B cell (primary cell): ENCODE results near the gene PIGW. TPM values are rescaled to one million over a fixed set of nuclear protein-coding genes. Genes with fewer than 3 reads are reported as not detected.

Experiments
- ATAC-seq: fragments of 200-7000 bp; cut with Tn5 transposase; one replicate; pipeline ENCODE4 v1.10.0; 2021; ENCODE audit warnings: low read depth, mild to moderate bottlenecking, moderate number of reproducible peaks, moderate library complexity
- CTCF ChIA-PET: fragments of 350-600 bp; sonication (Branson Sonifier 250); formaldehyde crosslinking; loops from one replicate; lab custom pipeline; 2021; ENCODE audit warnings: antibody characterized with exemption, inconsistent platforms; lab: Charles Lee
- POLR2A ChIA-PET: fragments of 350-600 bp; sonication (Branson Sonifier 250); formaldehyde crosslinking; loops from one replicate; lab custom pipeline; 2021; ENCODE audit warnings: antibody characterized with exemption; lab: Charles Lee
- DNase-seq: peaks from one replicate; pipeline ENCODE4 v3.0.0; 2013
- H2AFZ ChIP-seq: 2 replicates; pipeline ENCODE4 v1.6.1; 2012; ENCODE audit warnings: mild to moderate bottlenecking, low read depth, low read length; ENCODE audit not compliant: insufficient read depth, poor library complexity, severe bottlenecking
- H3K27ac ChIP-seq, 2 donors: 1 replicate in 1 of 2; 2 replicates in 1 of 2; pipeline ENCODE4 v1.5.1; 2012 to 2013; ENCODE audit warnings: low read length in 2 of 2, mild to moderate bottlenecking in 2 of 2, moderate library complexity in 1 of 2
- H3K27me3 ChIP-seq, 4 experiments: fragments of 200-600 bp in 1 of 4; sonication (generic) in 1 of 4; replicated peaks in 1 of 4; 1 replicate in 2 of 4; 2 replicates in 2 of 4; pipeline versions ENCODE4 v1.6.1 to v1.7.0; 2013 to 2016; ENCODE audit warnings: low read length in 3 of 4, mild to moderate bottlenecking in 2 of 4, mixed read lengths in 1 of 4, moderate library complexity in 1 of 4; ENCODE audit not compliant: insufficient read depth in 4 of 4, control insufficient read depth in 3 of 4; ENCODE audit errors: control extremely low read depth in 1 of 4
- H3K36me3 ChIP-seq, 2 experiments: replicated peaks in 1 of 2; 1 replicate in 1 of 2; 2 replicates in 1 of 2; pipeline versions ENCODE4 v1.6.1 to v1.7.1; 2013; ENCODE audit warnings: low read length in 1 of 2; ENCODE audit not compliant: insufficient read depth in 2 of 2, control insufficient read depth in 1 of 2; ENCODE audit errors: control extremely low read depth in 1 of 2, extremely low read depth in 1 of 2
- H3K4me1 ChIP-seq, 2 donors: fragments of 200-600 bp in 1 of 2; sonication (generic) in 1 of 2; 1 replicate in 1 of 2; 2 replicates in 1 of 2; pipeline versions ENCODE4 v1.5.1 to v1.6.1; 2013 to 2017; ENCODE audit warnings: low read length in 2 of 2; ENCODE audit not compliant: control insufficient read depth in 2 of 2, insufficient read depth in 2 of 2
- H3K4me2 ChIP-seq: replicated peaks from 2 replicates; pipeline ENCODE3; 2012; ENCODE audit warnings: mild to moderate bottlenecking, low read depth, low read length; ENCODE audit not compliant: poor library complexity, severe bottlenecking
- H3K4me3 ChIP-seq, 5 experiments: fragments of 200-600 bp in 1 of 5; sonication (generic) in 1 of 5; 1 replicate in 3 of 5; 2 replicates in 2 of 5; pipeline versions ENCODE4 v1.5.1 to v1.7.0; 2011 to 2016; ENCODE audit warnings: low read length in 4 of 5, mild to moderate bottlenecking in 4 of 5, low read depth in 2 of 5, control low read depth in 1 of 5, moderate library complexity in 1 of 5; ENCODE audit not compliant: insufficient read depth in 1 of 5; ENCODE audit errors: control extremely low read depth in 1 of 5, extremely low read depth in 1 of 5
- H3K79me2 ChIP-seq: fragments of 200-600 bp; sonication (generic); one replicate; pipeline ENCODE4 v1.6.0; 2016; ENCODE audit warnings: low read length; ENCODE audit not compliant: control insufficient read depth, insufficient read depth
- H3K9ac ChIP-seq: fragments of 200-600 bp; sonication (generic); 2 replicates; pipeline ENCODE4 v1.6.1; 2017; ENCODE audit warnings: mild to moderate bottlenecking, low read length, moderate library complexity
- H3K9me3 ChIP-seq, 3 donors: one replicate each; pipeline versions ENCODE4 v1.6.1 to v1.7.1; 2013; ENCODE audit warnings: low read length in 2 of 3; ENCODE audit not compliant: control insufficient read depth in 2 of 3, insufficient read depth in 1 of 3; ENCODE audit errors: control extremely low read depth in 1 of 3
- H4K20me1 ChIP-seq: 2 replicates; pipeline ENCODE4 v1.6.0; 2012; ENCODE audit warnings: mild to moderate bottlenecking, low read length; ENCODE audit not compliant: insufficient read depth, control insufficient read depth, poor library complexity, severe bottlenecking
- H3K27ac Mint-ChIP-seq: one replicate; pipeline ENCODE4 v1.8.0; 2021; ENCODE audit warnings: mixed read lengths
- H3K27me3 Mint-ChIP-seq: one replicate; pipeline ENCODE4 v1.8.0; 2021; ENCODE audit warnings: mixed read lengths
- H3K4me1 Mint-ChIP-seq: one replicate; pipeline ENCODE4 v1.8.0; 2021; ENCODE audit warnings: mixed read lengths
- H3K4me3 Mint-ChIP-seq: one replicate; pipeline ENCODE4 v1.8.0; 2021; ENCODE audit warnings: mixed read lengths
- H3K9me3 Mint-ChIP-seq: one replicate; pipeline ENCODE4 v1.8.0; 2022; ENCODE audit warnings: mixed read lengths; ENCODE audit not compliant: insufficient read depth
- CTCF ChIP-seq: fragments of 200-600 bp; IDR thresholded peaks from one replicate; pipeline ENCODE4 v1.8.0; 2022; ENCODE audit warnings: antibody characterized with exemption, mild to moderate bottlenecking
- EZH2 ChIP-seq: IDR thresholded peaks from 2 replicates; pipeline ENCODE4 v1.6.1; 2012; ENCODE audit warnings: borderline replicate concordance, low read depth, mild to moderate bottlenecking, moderate library complexity, low read length; ENCODE audit not compliant: insufficient read depth, poor library complexity, severe bottlenecking
- WGBS: methylation state at CpG from one replicate; pipeline ENCODE4 v1.1.5; 2013; ENCODE audit warnings: missing lambda C conversion rate; ENCODE audit not compliant: insufficient coverage; 5-methylcytosine and 5-hydroxymethylcytosine counted together
- intact Hi-C: fragments of 100-400 bp; cut with micrococcal nuclease; formaldehyde crosslinking; loops from one replicate; pipeline ENCODE4 v1.10.0; 2022
- polyA plus RNA-seq: library from polyadenylated mRNA; depleted of rRNA; stranded (reverse); fragments of >200 nt; gene quantifications from 2 replicates; pipeline ENCODE4 v1.2.3, GENCODE V29; 2012
- total RNA-seq, 2 donors: library from RNA; stranded (reverse); fragments of 120-200 nt in 1 of 2; gene quantifications; 1 replicate in 1 of 2; 2 replicates in 1 of 2; pipeline versions ENCODE4 v1.2.3 to v1.2.4, GENCODE V29; 2013 to 2022

PIGW gene
- total and polyA plus RNA-seq, 2 donors (not counting 1 experiment from before 2014, with no cell fraction given) = 4.4 to 5.9 TPM

GRCh38 chr17:36511216-36511615 lies 23.6 kb upstream of the PIGW start:
- Mint-ChIP-seq H3K27ac (no peak overlapping the region), H3K4me1 (no peaks in the 10 kb centered on the region), H3K9me3 (no peaks in the 10 kb centered on the region), H3K27me3 (no peaks in the 10 kb centered on the region), H3K4me3 (no peak overlapping the region)
- Histone ChIP-seq H3K27me3 (no peaks in the 10 kb centered on the region), H3K9ac (no peak overlapping the region), H3K27ac (no peak overlapping the region), H2AFZ (no peak overlapping the region), H3K4me2 (no peak overlapping the region), H3K36me3 (peaks cover 0 to 19% of the 10 kb centered on the region in 2 experiments), H3K79me2 (no peaks in the 10 kb centered on the region), H3K9me3 (no peaks in the 10 kb centered on the region), H3K4me3 (no peak overlapping the region), H3K4me1 (no peaks in the 10 kb centered on the region), H4K20me1 (no peaks in the 10 kb centered on the region)
- intact Hi-C loops = no loop called here
- WGBS = 100% methylated on average over 4 of the region's 6 CpGs
- ChIA-PET CTCF (no interaction called here), POLR2A (no interaction called here)
- no peak for TF ChIP-seq CTCF
- TF ChIP-seq EZH2 = no peak
- no peak for ATAC-seq
- no peak for DNase-seq

GRCh38 chr17:36512641-36513040 lies 22.1 kb upstream of the PIGW start:
- no peak overlapping the region for H3K27ac ChIP-seq
- DNase-seq (no peak), ATAC-seq (no peak)
- H3K4me3 Mint-ChIP-seq = no peak overlapping the region
- no peak overlapping the region for H3K4me3 ChIP-seq
- ChIA-PET CTCF (no interaction called here), POLR2A (no interaction called here)
- no peaks in the 10 kb centered on the region for H3K9me3 Mint-ChIP-seq
- WGBS = no CpG with 5 or more reads among the region's 5 CpGs
- peaks cover 0 to 15% of the 10 kb centered on the region in 2 experiments for H3K36me3 ChIP-seq
- H4K20me1 ChIP-seq = no peaks in the 10 kb centered on the region
- no peaks in the 10 kb centered on the region for H3K79me2 ChIP-seq
- H3K4me1 ChIP-seq = no peaks in the 10 kb centered on the region
- H3K4me1 Mint-ChIP-seq = no peaks in the 10 kb centered on the region
- TF ChIP-seq CTCF = no peak
- TF ChIP-seq EZH2 = no peak
- no peak overlapping the region for H3K27ac Mint-ChIP-seq
- no peak overlapping the region for H3K9ac ChIP-seq
- no peak overlapping the region for H2AFZ ChIP-seq
- H3K4me2 ChIP-seq = no peak overlapping the region
- no peaks in the 10 kb centered on the region for H3K27me3 Mint-ChIP-seq
- H3K9me3 ChIP-seq = no peaks in the 10 kb centered on the region
- H3K27me3 ChIP-seq = no peaks in the 10 kb centered on the region
- intact Hi-C loops = no loop called here
